K562 (cell line): ENCODE results near the gene PHYKPL. TPM values are rescaled to one million over a fixed set of nuclear protein-coding genes. Genes with fewer than 3 reads are reported as not detected.
A peak's percentile ranks its signal among the peaks of the same experiment; 100 is the strongest.

ENCODE experiments used
- ARNT ChIP-seq, 2 experiments: fragments of 450-650 bp; IDR thresholded peaks; 2 replicates each; pipeline ENCODE4 v1.6.1; 2016; ENCODE audit warnings: mild to moderate bottlenecking in 1 of 2
- CEBPG ChIP-seq, 3 experiments: fragments of 200-800 bp in 1 of 3; sonication (Bioruptor generic) in 1 of 3; sonication (generic) in 1 of 3; formaldehyde crosslinking in 1 of 3; IDR thresholded peaks in 2 of 3; conservative IDR thresholded peaks in 1 of 3; 2 replicates each; pipeline versions ENCODE4 v1.6.1 to v1.8.0; 2016 to 2022; ENCODE audit warnings: missing compliant biosample characterization in 2 of 3, missing genetic modification characterization in 2 of 3, mild to moderate bottlenecking in 1 of 3, missing genetic modification reagents in 1 of 3
- CREB3L1 ChIP-seq: fragments of 450-650 bp; IDR thresholded peaks from 2 replicates; pipeline ENCODE4 v1.6.1; 2014; ENCODE audit warnings: low read depth, mild to moderate bottlenecking, moderate library complexity, borderline replicate concordance
- E2F4 ChIP-seq: sonication (generic); formaldehyde crosslinking; IDR thresholded peaks from 2 replicates; pipeline ENCODE4 v1.8.0; 2022; ENCODE audit warnings: mild to moderate bottlenecking, low read depth, missing genetic modification reagents
- ETV5 ChIP-seq: sonication (generic); formaldehyde crosslinking; IDR thresholded peaks from 2 replicates; pipeline ENCODE4 v1.4.0; 2020; ENCODE audit warnings: low read depth, mild to moderate bottlenecking, missing genetic modification reagents
- FOXP1 ChIP-seq: sonication (generic); formaldehyde crosslinking; IDR thresholded peaks from 2 replicates; pipeline ENCODE4 v1.8.0; 2022; ENCODE audit warnings: mild to moderate bottlenecking, missing genetic modification reagents
- GTF2F1 ChIP-seq: IDR thresholded peaks from 2 replicates; pipeline ENCODE4 v1.6.1; 2011; ENCODE audit warnings: low read depth, low read length, improper control_type of control experiment
- HMG20A ChIP-seq: fragments of 450-650 bp; formaldehyde crosslinking; conservative IDR thresholded peaks from 2 replicates; pipeline ENCODE4 v1.4.0; 2020; ENCODE audit warnings: mild to moderate bottlenecking, mixed read lengths
- MTA2 ChIP-seq: fragments of 450-650 bp; IDR thresholded peaks from 2 replicates; pipeline ENCODE4 v1.6.1; 2016; ENCODE audit warnings: low read depth
- MXD1 ChIP-seq: fragments of 250-450 bp; sonication (Bioruptor Pico); IDR thresholded peaks from 2 replicates; pipeline ENCODE4 v1.8.0; 2021; ENCODE audit warnings: borderline replicate concordance, mild to moderate bottlenecking, moderate library complexity; ENCODE audit not compliant: poor library complexity, severe bottlenecking
- NR3C1 ChIP-seq: sonication (generic); formaldehyde crosslinking; IDR thresholded peaks from 2 replicates; pipeline ENCODE4 v1.8.1; 2022; ENCODE audit warnings: missing genetic modification reagents
- RBM39 ChIP-seq: fragments of 200-400 bp; formaldehyde crosslinking; optimal IDR thresholded peaks from 2 replicates; pipeline ENCODE3; 2018; ENCODE audit warnings: low read depth, low read length
- RNF219 ChIP-seq: fragments of 250-450 bp; sonication (Bioruptor Pico); IDR thresholded peaks from 2 replicates; pipeline ENCODE4 v1.5.0; 2022; ENCODE audit warnings: mild to moderate bottlenecking
- TAF9B ChIP-seq: fragments of 450-650 bp; IDR thresholded peaks from 2 replicates; pipeline ENCODE4 v1.6.1; 2018; ENCODE audit warnings: mild to moderate bottlenecking; ENCODE audit not compliant: partially characterized antibody
- TEAD1 ChIP-seq, 2 experiments: fragments of 450-650 bp in 1 of 2; sonication (generic) in 1 of 2; formaldehyde crosslinking; IDR thresholded peaks; 2 replicates each; pipeline versions ENCODE4 v1.4.0 to v1.8.0; 2020 to 2022; ENCODE audit warnings: mild to moderate bottlenecking in 2 of 2, missing genetic modification reagents in 1 of 2
- ZBTB43 ChIP-seq: sonication (generic); formaldehyde crosslinking; IDR thresholded peaks from 2 replicates; pipeline ENCODE4 v1.8.0; 2023; ENCODE audit warnings: mild to moderate bottlenecking, missing genetic modification reagents
- ZNF184 ChIP-seq: sonication (generic); formaldehyde crosslinking; IDR thresholded peaks from 2 replicates; pipeline ENCODE4 v1.5.0; 2020; ENCODE audit warnings: missing genetic modification reagents
- ZNF280A ChIP-seq: fragments of 450-650 bp; IDR thresholded peaks from 2 replicates; pipeline ENCODE4 v1.6.1; 2018; ENCODE audit warnings: mild to moderate bottlenecking, low read depth; ENCODE audit not compliant: partially characterized antibody
- polyA plus RNA-seq, 8 experiments: library from polyadenylated mRNA; depleted of rRNA in 4 of 8; stranded (reverse) in 5 of 8; unstranded in 3 of 8; fragments of >200 nt; fragmentation: Nextera tagmentation in 2 of 8; fragmentation: Illumina TruSeq in 1 of 8; extraction: Ambion mirVana in 2 of 8; extraction: Trizol in 1 of 8; gene quantifications; 2 replicates each; pipeline versions ENCODE4 v1.2.1 to v1.2.3, GENCODE V29; 2011 to 2014; ENCODE audit warnings: inconsistent platforms in 1 of 8, missing spikeins in 1 of 8
- total RNA-seq, 7 experiments: library from RNA; depleted of rRNA in 6 of 7; stranded (reverse); fragments of >200 nt in 6 of 7; fragmentation: Illumina TruSeq in 2 of 7; extraction: Trizol in 2 of 7; gene quantifications; 2 replicates each; pipeline versions ENCODE4 v1.2.1 to v1.2.3, GENCODE V29; 2011 to 2021; ENCODE audit warnings: low replicate concordance in 1 of 7

PHYKPL gene
- total and polyA plus RNA-seq, 9 of the 15 experiments (the other 6 are each of a cell fraction or from before 2014, with no cell fraction given): 4.7 to 34.7 (median 18.6) TPM

- TF ChIP-seq TEAD1 (CRISPR knock-in tag; IDR thresholded peaks at IDR 0.05) (no peak), MXD1 (no peak), RBM39 (no peak), CREB3L1 (no peak), FOXP1 (CRISPR knock-in tag) (no peak), RNF219 (CRISPR knock-in tag) (no peak), ZNF184 (no peak), CEBPG (CRISPR knock-in tag; IDR thresholded peaks at IDR 0.05) (peak; percentile 87), CEBPG (tag; conservative IDR thresholded peaks at IDR 0.05 in 1 of 2, IDR thresholded peaks at IDR 0.05 in 1 of 2) (peak; percentile 71 to 74), TAF9B (no peak), MTA2 (no peak), ZBTB43 (CRISPR knock-in tag) (no peak), E2F4 (CRISPR knock-in tag) (no peak), ZNF280A (no peak), GTF2F1 (no peak), ETV5 (CRISPR knock-in tag) (no peak), HMG20A (CRISPR knock-in tag) (no peak), NR3C1 (CRISPR knock-in tag) (no peak), ARNT (IDR thresholded peaks at IDR 0.05) (no peak)
Observed at GRCh38 chr5:178230879-178231538, 1.6 kb downstream of the PHYKPL start (continued).
